ENCODE results near the gene RAPGEF4.

- TF ChIP-seq RFX5 (IDR thresholded peaks at IDR 0.05; ENCODE audit: low read depth, low read length) (no peak), ELK1 (IDR thresholded peaks at IDR 0.05; ENCODE audit: borderline replicate concordance, low read depth, low read length) (no peak), RAD21 (IDR thresholded peaks at IDR 0.05; ENCODE audit: low read length) (no peak), RCOR1 (IDR thresholded peaks at IDR 0.05; ENCODE audit: insufficient replicate concordance, low read length) (no peak), POLR2A (IDR thresholded peaks at IDR 0.05; ENCODE audit: low read depth, low read length) (no peak), MAFK (IDR thresholded peaks at IDR 0.05; ENCODE audit: low read depth, low read length) (no peak), CTCF (conservative IDR thresholded peaks at IDR 0.05; ENCODE audit: low read depth, low read length) (no peak), USF2 (IDR thresholded peaks at IDR 0.05; ENCODE audit: low read depth, low read length) (no peak), SMC3 (IDR thresholded peaks at IDR 0.05; ENCODE audit: low read depth, low read length) (no peak), BHLHE40 (IDR thresholded peaks at IDR 0.05; ENCODE audit: low read depth, low read length) (no peak), FOS (IDR thresholded peaks at IDR 0.05; ENCODE audit: low read depth, low read length) (no peak), NFE2L2 (IDR thresholded peaks at IDR 0.05; ENCODE audit: low read depth, low read length) (no peak), MXI1 (IDR thresholded peaks at IDR 0.05; ENCODE audit: borderline replicate concordance, low read depth, low read length) (no peak)
These were observed 186.7 kb downstream of the RAPGEF4 start for GRCh38 chr2:172922306-172922705.

Measured in IMR-90 (cell line).